Measurements from ENCODE around the gene GRAP.
A peak's percentile ranks its signal among the peaks of the same experiment; 100 is the strongest.

Gene GRAP

DNA sequence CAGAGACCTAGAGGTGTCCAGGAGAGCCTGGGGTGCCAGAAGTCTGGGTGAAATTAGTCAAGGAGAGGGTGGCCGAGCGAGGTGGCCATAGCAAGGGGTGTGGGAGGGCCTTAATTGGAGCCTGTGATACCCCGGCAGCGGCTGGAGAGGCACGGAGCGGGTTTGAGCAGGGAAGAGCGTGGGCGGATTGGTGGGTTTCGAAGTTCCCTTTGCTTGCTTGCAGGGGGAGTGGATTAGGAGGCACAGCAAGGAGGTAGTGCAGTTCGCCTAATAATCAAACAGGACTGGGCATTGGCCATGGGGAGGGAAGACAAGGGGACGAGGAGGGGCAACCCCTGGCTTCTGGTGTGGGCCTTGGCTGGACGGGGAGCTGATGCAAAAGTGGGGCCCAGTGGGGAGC is 36.8 kb downstream of the GRAP start:
- TF ChIP-seq SCRT1 (tag by site-specific recombination; IDR thresholded peaks at IDR 0.05; ENCODE audit: borderline replicate concordance) (no peak), YY1 (tag by site-specific recombination; IDR thresholded peaks at IDR 0.05) (no peak), SETDB1 (IDR thresholded peaks at IDR 0.05; ENCODE audit: insufficient read length, low read length) (no peak), ZNF585B (tag by site-specific recombination; IDR thresholded peaks at IDR 0.05) (no peak), ZBTB21 (tag by site-specific recombination; IDR thresholded peaks at IDR 0.05) (no peak), ZNF433 (tag by site-specific recombination; IDR thresholded peaks at IDR 0.05; ENCODE audit: low read depth) (no peak), EGR2 (tag by site-specific recombination; IDR thresholded peaks at IDR 0.05; ENCODE audit: low read depth) (peak; percentile 42; the same call in 1 of the 2 replicates), ZFHX2 (tag by site-specific recombination; conservative IDR thresholded peaks at IDR 0.05) (peak; percentile 61), ZNF341 (tag by site-specific recombination; IDR thresholded peaks at IDR 0.05; ENCODE audit: low read depth) (peak; percentile 51)
- TF ChIP-seq, protein P1, sequence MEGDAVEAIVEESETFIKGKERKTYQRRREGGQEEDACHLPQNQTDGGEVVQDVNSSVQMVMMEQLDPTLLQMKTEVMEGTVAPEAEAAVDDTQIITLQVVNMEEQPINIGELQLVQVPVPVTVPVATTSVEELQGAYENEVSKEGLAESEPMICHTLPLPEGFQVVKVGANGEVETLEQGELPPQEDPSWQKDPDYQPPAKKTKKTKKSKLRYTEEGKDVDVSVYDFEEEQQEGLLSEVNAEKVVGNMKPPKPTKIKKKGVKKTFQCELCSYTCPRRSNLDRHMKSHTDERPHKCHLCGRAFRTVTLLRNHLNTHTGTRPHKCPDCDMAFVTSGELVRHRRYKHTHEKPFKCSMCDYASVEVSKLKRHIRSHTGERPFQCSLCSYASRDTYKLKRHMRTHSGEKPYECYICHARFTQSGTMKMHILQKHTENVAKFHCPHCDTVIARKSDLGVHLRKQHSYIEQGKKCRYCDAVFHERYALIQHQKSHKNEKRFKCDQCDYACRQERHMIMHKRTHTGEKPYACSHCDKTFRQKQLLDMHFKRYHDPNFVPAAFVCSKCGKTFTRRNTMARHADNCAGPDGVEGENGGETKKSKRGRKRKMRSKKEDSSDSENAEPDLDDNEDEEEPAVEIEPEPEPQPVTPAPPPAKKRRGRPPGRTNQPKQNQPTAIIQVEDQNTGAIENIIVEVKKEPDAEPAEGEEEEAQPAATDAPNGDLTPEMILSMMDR (tag by site-specific recombination; IDR thresholded peaks at IDR 0.05), result no peak
- Histone ChIP-seq H3K4me1 (ENCODE audit: control insufficient read depth, insufficient read depth, low read length) (peaks cover 5% of the 10 kb centered on the region; the same call in 1 of the 2 replicates), H3K4me3 (ENCODE audit: low read depth, low read length) (no peak overlapping the region), H3K36me3 (ENCODE audit: control insufficient read depth in 2 of 2, insufficient read depth in 1 of 2, low read length in 2 of 2) (no peaks in the 10 kb centered on the region), H3K27ac (ENCODE audit: extremely low read depth, low read depth, low read length) (no peak overlapping the region), H3K9me3 (ENCODE audit: control insufficient read depth, insufficient read depth, low read depth, low read length) (no peaks in the 10 kb centered on the region)
- ChIA-PET CTCF (no interaction called here), POLR2A (no interaction called here)

DNA sequence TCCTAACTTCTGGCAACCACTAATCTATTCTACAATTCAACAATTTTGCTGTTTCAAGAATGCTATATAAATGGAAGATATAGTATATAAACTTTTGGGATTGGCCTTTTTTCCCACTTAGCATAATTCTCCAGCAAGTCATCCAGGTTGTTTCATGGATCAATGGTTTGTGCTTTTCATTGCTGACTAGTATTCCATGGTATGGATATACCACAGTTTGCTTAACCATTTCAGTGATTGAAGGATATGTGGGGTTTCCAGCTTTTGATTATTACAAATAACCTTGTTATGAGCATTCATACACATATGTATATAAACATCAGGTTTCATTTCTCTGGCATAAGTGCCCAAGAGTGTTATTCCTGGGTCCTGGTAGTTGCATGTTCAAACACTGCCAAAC is 40.1 kb downstream of the GRAP start:
- TF ChIP-seq KLF9 (tag by site-specific recombination; IDR thresholded peaks at IDR 0.05; ENCODE audit: low read depth) (no peak), ZNF146 (tag by site-specific recombination; IDR thresholded peaks at IDR 0.05) (peak; percentile 91), SETDB1 (IDR thresholded peaks at IDR 0.05; ENCODE audit: insufficient read length, low read length) (peak; percentile 48), ZBTB8A (tag by site-specific recombination; IDR thresholded peaks at IDR 0.05) (no peak)
- TF ChIP-seq, protein P2, sequence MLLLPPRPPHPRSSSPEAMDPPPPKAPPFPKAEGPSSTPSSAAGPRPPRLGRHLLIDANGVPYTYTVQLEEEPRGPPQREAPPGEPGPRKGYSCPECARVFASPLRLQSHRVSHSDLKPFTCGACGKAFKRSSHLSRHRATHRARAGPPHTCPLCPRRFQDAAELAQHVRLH (tag by site-specific recombination; IDR thresholded peaks at IDR 0.05), result peak; percentile 66; the same call in 1 of the 2 replicates
- CTCF ChIA-PET, result interaction anchor here (0.6 to 1.1 kb wide), 2 partner anchors 48 to 1212 kb away, joined by 3 read pairs; no protein-coding TSS in a partner anchor

DNA sequence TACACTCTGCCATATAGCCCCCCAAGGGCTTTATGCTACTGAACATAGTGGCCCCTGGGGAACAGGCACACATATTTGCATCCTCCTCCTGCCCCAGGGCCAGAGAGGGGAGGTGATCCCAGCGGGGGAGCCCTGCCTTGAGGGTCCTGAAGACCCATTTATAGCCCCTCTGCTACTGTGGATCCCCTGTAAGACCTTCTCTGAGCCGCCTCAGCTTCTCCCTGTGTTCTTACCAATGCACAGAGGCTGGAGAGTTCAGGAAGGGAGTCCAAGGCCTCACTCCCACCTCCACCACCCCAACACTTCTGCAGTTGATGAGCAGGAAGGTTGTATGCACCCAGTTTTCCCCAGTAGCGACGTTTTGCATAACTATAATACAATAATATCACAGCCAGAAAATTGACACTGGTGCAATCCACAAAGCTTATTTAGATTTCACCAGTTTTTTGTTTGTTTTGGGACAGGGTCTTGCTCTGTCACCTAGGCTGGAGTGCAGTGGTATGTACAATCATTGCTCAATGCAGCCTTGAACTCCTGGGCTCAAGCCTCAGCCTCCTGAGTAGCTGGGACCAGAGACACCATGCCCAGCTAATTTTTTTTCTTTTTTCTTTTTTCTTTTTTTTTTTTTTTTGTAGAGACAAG is 40.8 kb downstream of the GRAP start:
- ChIA-PET CTCF (no interaction called here), POLR2A (no interaction called here)
- no peak overlapping the region for H3K27ac ChIP-seq (ENCODE audit: extremely low read depth, low read depth, low read length)
- no peaks in the 10 kb centered on the region for H3K9me3 ChIP-seq (ENCODE audit: control insufficient read depth, insufficient read depth, low read depth, low read length)
- H3K4me1 ChIP-seq (ENCODE audit: control insufficient read depth, insufficient read depth, low read length), result peaks cover 7% of the 10 kb centered on the region
- H3K36me3 ChIP-seq (ENCODE audit: control insufficient read depth in 2 of 2, insufficient read depth in 1 of 2, low read length in 2 of 2), result peaks cover 0 to 24% of the 10 kb centered on the region in 2 experiments; a peak in 1 of 3 replicates
- no peak overlapping the region for H3K4me3 ChIP-seq (ENCODE audit: low read depth, low read length)
- TF ChIP-seq, protein P3, sequence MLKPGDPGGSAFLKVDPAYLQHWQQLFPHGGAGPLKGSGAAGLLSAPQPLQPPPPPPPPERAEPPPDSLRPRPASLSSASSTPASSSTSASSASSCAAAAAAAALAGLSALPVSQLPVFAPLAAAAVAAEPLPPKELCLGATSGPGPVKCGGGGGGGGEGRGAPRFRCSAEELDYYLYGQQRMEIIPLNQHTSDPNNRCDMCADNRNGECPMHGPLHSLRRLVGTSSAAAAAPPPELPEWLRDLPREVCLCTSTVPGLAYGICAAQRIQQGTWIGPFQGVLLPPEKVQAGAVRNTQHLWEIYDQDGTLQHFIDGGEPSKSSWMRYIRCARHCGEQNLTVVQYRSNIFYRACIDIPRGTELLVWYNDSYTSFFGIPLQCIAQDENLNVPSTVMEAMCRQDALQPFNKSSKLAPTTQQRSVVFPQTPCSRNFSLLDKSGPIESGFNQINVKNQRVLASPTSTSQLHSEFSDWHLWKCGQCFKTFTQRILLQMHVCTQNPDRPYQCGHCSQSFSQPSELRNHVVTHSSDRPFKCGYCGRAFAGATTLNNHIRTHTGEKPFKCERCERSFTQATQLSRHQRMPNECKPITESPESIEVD (tag by site-specific recombination; IDR thresholded peaks at IDR 0.05), result no peak
- TF ChIP-seq, protein P4, sequence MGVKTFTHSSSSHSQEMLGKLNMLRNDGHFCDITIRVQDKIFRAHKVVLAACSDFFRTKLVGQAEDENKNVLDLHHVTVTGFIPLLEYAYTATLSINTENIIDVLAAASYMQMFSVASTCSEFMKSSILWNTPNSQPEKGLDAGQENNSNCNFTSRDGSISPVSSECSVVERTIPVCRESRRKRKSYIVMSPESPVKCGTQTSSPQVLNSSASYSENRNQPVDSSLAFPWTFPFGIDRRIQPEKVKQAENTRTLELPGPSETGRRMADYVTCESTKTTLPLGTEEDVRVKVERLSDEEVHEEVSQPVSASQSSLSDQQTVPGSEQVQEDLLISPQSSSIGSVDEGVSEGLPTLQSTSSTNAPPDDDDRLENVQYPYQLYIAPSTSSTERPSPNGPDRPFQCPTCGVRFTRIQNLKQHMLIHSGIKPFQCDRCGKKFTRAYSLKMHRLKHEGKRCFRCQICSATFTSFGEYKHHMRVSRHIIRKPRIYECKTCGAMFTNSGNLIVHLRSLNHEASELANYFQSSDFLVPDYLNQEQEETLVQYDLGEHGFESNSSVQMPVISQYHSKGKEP (tag by site-specific recombination; IDR thresholded peaks at IDR 0.05), result no peak
- TF ChIP-seq ZNF132 (tag by site-specific recombination; IDR thresholded peaks at IDR 0.05; ENCODE audit: borderline replicate concordance), result no peak
- TF ChIP-seq ZEB2 (tag by site-specific recombination; IDR thresholded peaks at IDR 0.05), result no peak
- TF ChIP-seq, protein P5, sequence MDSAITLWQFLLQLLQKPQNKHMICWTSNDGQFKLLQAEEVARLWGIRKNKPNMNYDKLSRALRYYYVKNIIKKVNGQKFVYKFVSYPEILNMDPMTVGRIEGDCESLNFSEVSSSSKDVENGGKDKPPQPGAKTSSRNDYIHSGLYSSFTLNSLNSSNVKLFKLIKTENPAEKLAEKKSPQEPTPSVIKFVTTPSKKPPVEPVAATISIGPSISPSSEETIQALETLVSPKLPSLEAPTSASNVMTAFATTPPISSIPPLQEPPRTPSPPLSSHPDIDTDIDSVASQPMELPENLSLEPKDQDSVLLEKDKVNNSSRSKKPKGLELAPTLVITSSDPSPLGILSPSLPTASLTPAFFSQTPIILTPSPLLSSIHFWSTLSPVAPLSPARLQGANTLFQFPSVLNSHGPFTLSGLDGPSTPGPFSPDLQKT (IDR thresholded peaks at IDR 0.05; ENCODE audit: borderline replicate concordance, low read depth, low read length), result no peak
- TF ChIP-seq IKZF3 (tag by site-specific recombination; IDR thresholded peaks at IDR 0.05), result no peak
- TF ChIP-seq ZNF133 (tag by site-specific recombination; IDR thresholded peaks at IDR 0.05), result no peak
- TF ChIP-seq ZNF391 (tag by site-specific recombination; IDR thresholded peaks at IDR 0.05; ENCODE audit: borderline replicate concordance, low read depth), result no peak
- TF ChIP-seq ZNF214 (tag by site-specific recombination; IDR thresholded peaks at IDR 0.05; ENCODE audit: borderline replicate concordance), result no peak
- TF ChIP-seq ZNF791 (tag by site-specific recombination; IDR thresholded peaks at IDR 0.05), result no peak
- TF ChIP-seq SP2 (tag by site-specific recombination; IDR thresholded peaks at IDR 0.05), result no peak
- no peak for TF ChIP-seq ZNF558 (tag by site-specific recombination; IDR thresholded peaks at IDR 0.05)

More for the DNA sequence above, 40.1 kb downstream of the GRAP start:
- Histone ChIP-seq H3K9me3 (ENCODE audit: control insufficient read depth, insufficient read depth, low read depth, low read length) (no peaks in the 10 kb centered on the region), H3K27ac (ENCODE audit: extremely low read depth, low read depth, low read length) (no peak overlapping the region), H3K36me3 (ENCODE audit: control insufficient read depth in 2 of 2, insufficient read depth in 1 of 2, low read length in 2 of 2) (peaks cover 0 to 16% of the 10 kb centered on the region in 2 experiments; a peak in 1 of 3 replicates), H3K4me3 (ENCODE audit: low read depth, low read length) (no peak overlapping the region), H3K4me1 (ENCODE audit: control insufficient read depth, insufficient read depth, low read length) (peaks cover 13% of the 10 kb centered on the region)
- POLR2A ChIA-PET, result no interaction called here

Data from HEK293 (cell line).